H1 (cell line): ENCODE measurements around the gene CDON. TPM values are rescaled to one million over a fixed set of nuclear protein-coding genes. Genes with fewer than 3 reads are reported as not detected.

Experiments used
- ASH2L ChIP-seq: fragments of 200-600, 300-600 bp; sonication (generic); IDR thresholded peaks from one replicate; pipeline ENCODE4 v1.7.1; 2017; ENCODE audit warnings: low read length
- BCL11A ChIP-seq, 2 experiments: IDR thresholded peaks; one replicate each; pipeline ENCODE4 v1.6.1; 2011; ENCODE audit warnings: low read depth in 2 of 2, low read length in 2 of 2, mild to moderate bottlenecking in 2 of 2
- CHD7 ChIP-seq: fragments of 300-600 bp; sonication (generic); IDR thresholded peaks from 2 replicates; pipeline ENCODE4 v1.7.1; 2012; ENCODE audit warnings: low read length, moderate library complexity, mild to moderate bottlenecking, inconsistent platforms; ENCODE audit not compliant: insufficient replicate concordance
- EGR1 ChIP-seq: IDR thresholded peaks from 2 replicates; pipeline ENCODE4 v1.6.1; 2011; ENCODE audit warnings: low read depth, low read length, borderline replicate concordance
- EP300 ChIP-seq, 2 experiments: IDR thresholded peaks; 1 replicate in 1 of 2; 2 replicates in 1 of 2; pipeline ENCODE4 v1.6.1; 2011 to 2012; ENCODE audit warnings: low read depth in 2 of 2, low read length in 2 of 2, mild to moderate bottlenecking in 2 of 2, borderline replicate concordance in 1 of 2, inconsistent platforms in 1 of 2, moderate library complexity in 1 of 2
- GTF2F1 ChIP-seq: IDR thresholded peaks from 2 replicates; pipeline ENCODE4 v1.6.1; 2012; ENCODE audit warnings: low read depth, low read length, improper control_type of control experiment, borderline replicate concordance
- HDAC6 ChIP-seq: IDR thresholded peaks from one replicate; pipeline ENCODE4 v1.7.1; 2012; ENCODE audit warnings: low read depth, mild to moderate bottlenecking, inconsistent platforms, low read length, moderate library complexity
- SRF ChIP-seq: IDR thresholded peaks from 2 replicates; pipeline ENCODE4 v1.6.1; 2011; ENCODE audit warnings: mild to moderate bottlenecking, low read depth, low read length, moderate library complexity
- TAF1 ChIP-seq: IDR thresholded peaks from 2 replicates; pipeline ENCODE4 v1.6.1; 2011; ENCODE audit warnings: mild to moderate bottlenecking, low read depth, low read length
- TAF7 ChIP-seq: optimal IDR thresholded peaks from 2 replicates; pipeline ENCODE3; 2011; ENCODE audit warnings: low read depth, mild to moderate bottlenecking, inconsistent platforms, low read length, moderate library complexity, borderline replicate concordance
- polyA plus RNA-seq, 7 experiments: library from polyadenylated mRNA; depleted of rRNA in 3 of 7; stranded (reverse) in 5 of 7; unstranded in 2 of 7; fragments of >200 nt in 5 of 7; fragments of 200-250 nt in 2 of 7; gene quantifications; 1 replicate in 5 of 7; 2 replicates in 1 of 7; 4 replicates in 1 of 7; pipeline versions ENCODE4 v1.2.1 to v1.2.3, GENCODE V29; 2011 to 2013; ENCODE audit warnings: missing spikeins in 2 of 7, mixed read lengths in 2 of 7
- total RNA-seq: library from RNA; stranded (reverse); fragmentation: NEBNext Ultra II Directional; extraction: Animal tissue kit (Norgen Biotek cat#: 25700); gene quantifications from 2 replicates; pipeline ENCODE4 v1.2.1, GENCODE V29; 2021

CDON gene
- total and polyA plus RNA-seq, 2 of the 8 experiments (the other 6 are each of a cell fraction or from before 2014, with no cell fraction given): 11.0 to 32.5 TPM

DNA sequence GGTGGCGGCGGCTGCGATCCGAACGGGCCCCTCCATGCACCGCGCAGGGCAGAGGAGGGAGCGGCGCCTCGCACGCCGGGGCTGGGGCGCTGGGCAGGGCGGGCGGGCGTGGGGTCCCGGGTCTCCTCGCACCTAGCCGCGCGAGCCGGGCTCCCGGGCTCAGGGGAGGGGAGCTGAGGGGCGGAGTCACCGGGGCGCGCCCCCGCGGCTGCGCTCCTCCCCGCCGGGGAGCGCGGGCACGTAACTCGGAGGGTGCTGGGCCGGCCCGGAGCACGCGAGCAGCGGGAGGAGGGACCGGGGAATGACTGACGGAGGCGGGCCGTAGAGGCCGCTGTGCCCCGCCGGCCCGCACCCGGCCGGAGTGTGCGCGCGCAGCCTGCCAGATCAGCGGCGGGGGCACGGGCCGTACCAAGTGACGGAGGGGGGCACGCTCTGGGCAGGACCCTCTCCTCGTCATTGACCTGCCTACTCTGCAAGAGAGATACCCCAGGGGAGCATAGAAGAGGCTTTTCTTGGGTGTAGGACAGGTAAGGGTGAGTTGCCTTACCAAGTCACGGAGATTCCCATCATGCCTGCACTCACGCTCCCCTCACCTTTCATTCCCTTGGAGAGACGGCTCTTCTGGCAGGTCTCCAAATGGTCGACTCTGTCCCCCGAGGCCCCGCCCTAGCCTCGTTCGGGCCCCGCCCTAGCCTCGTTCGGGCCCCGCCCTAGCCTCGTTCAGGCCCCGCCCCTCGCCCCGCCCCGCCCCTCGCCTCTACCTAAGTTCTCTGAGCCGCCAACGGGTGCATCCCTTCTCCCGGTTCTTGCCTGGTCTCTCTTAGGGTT, at the start of gene CDON (continued):
- TF ChIP-seq CHD7: no peak
- no peak for TF ChIP-seq TAF7
- peak in 1 of 2 experiments; percentile 99; a peak in 2 of 3 replicates for TF ChIP-seq EP300 (IDR thresholded peaks at IDR 0.05; ENCODE audit: borderline replicate concordance in 1 of 2, low read depth in 2 of 2, low read length in 2 of 2)
- TF ChIP-seq GTF2F1: no peak
- no peak for TF ChIP-seq BCL11A (IDR thresholded peaks at IDR 0.05; ENCODE audit: low read depth in 2 of 2, low read length in 2 of 2)
- TF ChIP-seq SRF: no peak
- no peak for TF ChIP-seq ASH2L
- peak; percentile 52; the same call in 1 of the 2 replicates for TF ChIP-seq TAF1
- TF ChIP-seq EGR1: peak; percentile 67
- no peak for TF ChIP-seq HDAC6
